A549 (cell line): ENCODE data around the gene SORCS2.

ENCODE experiments used
- CTCF ChIP-seq: fragments of >200 bp; sonication (Bioruptor Twin); formaldehyde crosslinking; IDR thresholded peaks from 3 replicates; pipeline ENCODE4 v1.5.1; 2016
- EHMT2 ChIP-seq: fragments of 200-600 bp; sonication (generic); IDR thresholded peaks from 2 replicates; pipeline ENCODE4 v1.6.1; 2016; ENCODE audit warnings: antibody characterized with exemption, low read depth, mild to moderate bottlenecking, moderate library complexity
- ESRRA ChIP-seq: fragments of 150-350 bp; IDR thresholded peaks from 2 replicates; pipeline ENCODE4 v1.6.1; 2014; ENCODE audit warnings: mild to moderate bottlenecking, low read length, borderline replicate concordance
- HDAC2 ChIP-seq: fragments of 200-600 bp; sonication (generic); IDR thresholded peaks from 2 replicates; pipeline ENCODE4 v1.6.1; 2016
- MAX ChIP-seq: IDR thresholded peaks from 2 replicates; pipeline ENCODE4 v1.6.1; 2012
- NFE2L2 ChIP-seq: fragments of 150-350 bp; conservative IDR thresholded peaks from 2 replicates; pipeline ENCODE4 v1.6.1; 2014; ENCODE audit warnings: low read length
- POLR2A ChIP-seq: IDR thresholded peaks from 2 replicates; pipeline ENCODE4 v1.6.1; 2012; ENCODE audit warnings: mild to moderate bottlenecking, low read length
- RAD21 ChIP-seq, 2 experiments: fragments of >200 bp in 1 of 2; sonication (Bioruptor Twin) in 1 of 2; formaldehyde crosslinking in 1 of 2; IDR thresholded peaks in 1 of 2; conservative IDR thresholded peaks in 1 of 2; 2 replicates in 1 of 2; 3 replicates in 1 of 2; pipeline ENCODE4 v1.6.1; 2012 to 2018; ENCODE audit warnings: inconsistent platforms in 1 of 2
- REST ChIP-seq: fragments of 200-600 bp; sonication (generic); IDR thresholded peaks from 2 replicates; pipeline ENCODE4 v1.6.1; 2016; ENCODE audit warnings: antibody characterized with exemption, mild to moderate bottlenecking, moderate library complexity
- SMC3 ChIP-seq: fragments of >200 bp; sonication (Bioruptor Twin); formaldehyde crosslinking; IDR thresholded peaks from 3 replicates; pipeline ENCODE4 v1.6.1; 2018; ENCODE audit warnings: inconsistent platforms

GRCh38 chr4:7459471-7459870 is 267.1 kb downstream of the SORCS2 start:
- TF ChIP-seq CTCF (no peak), POLR2A (no peak), ESRRA (no peak), REST (no peak), SMC3 (no peak), EHMT2 (no peak), HDAC2 (no peak), RAD21 (conservative IDR thresholded peaks at IDR 0.05 in 1 of 2, IDR thresholded peaks at IDR 0.05 in 1 of 2) (no peak), NFE2L2 (no peak), MAX (no peak)
